ENCODE data around the gene FNDC10. TPM values are rescaled to one million over a fixed set of nuclear protein-coding genes. Genes with fewer than 3 reads are reported as not detected.

FNDC10 gene
- total and polyA plus RNA-seq, 9 of the 15 experiments (the other 6 are each of a cell fraction or from before 2014, with no cell fraction given): 0.08 to 6.3 (median 1.6) TPM

- TF ChIP-seq SMARCA5 (IDR thresholded peaks at IDR 0.05): 0 out of 2 replicates have a peak, but pooled peaks have one; percentile 14
- peak; percentile 48; the same call in 1 of the 2 replicates for TF ChIP-seq NBN (IDR thresholded peaks at IDR 0.05; ENCODE audit: low read depth)
- 0 out of 2 replicates have a peak, but pooled peaks have one; percentile 23 for TF ChIP-seq ZNF512 (tag; IDR thresholded peaks at IDR 0.05)
- no peak for TF ChIP-seq BRD4 (IDR thresholded peaks at IDR 0.05)
- no peak for TF ChIP-seq TAF9B (IDR thresholded peaks at IDR 0.05; ENCODE audit: partially characterized antibody)
- TF ChIP-seq ELF4 (CRISPR knock-in tag; IDR thresholded peaks at IDR 0.05): peak; percentile 54; the same call in 1 of the 2 replicates
- TF ChIP-seq DPF2 (IDR thresholded peaks at IDR 0.05): peak; percentile 27; the same call in 1 of the 2 replicates
- 0 out of 2 replicates have a peak, but pooled peaks have one; percentile 21 for TF ChIP-seq THRB (CRISPR knock-in tag; conservative IDR thresholded peaks at IDR 0.05)
- no peak for TF ChIP-seq MEF2D (tag; conservative IDR thresholded peaks at IDR 0.05; ENCODE audit: low read depth)
- TF ChIP-seq BCLAF1 (IDR thresholded peaks at IDR 0.05; ENCODE audit: borderline replicate concordance in 1 of 2, control insufficient read depth in 1 of 2, low read depth in 2 of 2, low read length in 1 of 2): 0 out of 4 replicates have a peak, but pooled peaks of 1 of the 2 experiments have one; percentile 6
- TF ChIP-seq NKRF (IDR thresholded peaks at IDR 0.05; ENCODE audit: borderline replicate concordance): peak; percentile 66
- TF ChIP-seq NCOA1 (IDR thresholded peaks at IDR 0.05; ENCODE audit: low read depth): 0 out of 2 replicates have a peak, but pooled peaks have one; percentile 21
- peak in 1 of 2 experiments; percentile 47; a peak in 1 of 4 replicates for TF ChIP-seq TRIM24 (IDR thresholded peaks at IDR 0.05)
- TF ChIP-seq ZNF436 (CRISPR knock-in tag; IDR thresholded peaks at IDR 0.05): no peak
- peak; percentile 54 to 58; a peak in 1 of 4 replicates for TF ChIP-seq ARNT (IDR thresholded peaks at IDR 0.05)
- TF ChIP-seq ZNF175 (CRISPR knock-in tag; IDR thresholded peaks at IDR 0.05; ENCODE audit: low read depth): no peak
- TF ChIP-seq SIN3B (IDR thresholded peaks at IDR 0.05; ENCODE audit: low read depth): no peak
- TF ChIP-seq ZNF316 (IDR thresholded peaks at IDR 0.05): no peak
Observed at GRCh38 chr1:1596493-1597274, 3.3 kb downstream of the FNDC10 start (continued).

All from K562 (cell line).